AG09309 (cell line): ENCODE data around the gene ZCCHC8.
"Not testable (repeated sequence)": the region's sequence is repeated elsewhere in the genome, so short reads cannot be mapped to it uniquely, and the experiment has no call there.

Experiments
- DNase-seq: peaks from one replicate; pipeline ENCODE4 v3.0.0-alpha.2; 2010; ENCODE audit warnings: low read depth
- H3K4me3 ChIP-seq: 2 replicates; pipeline ENCODE4 v1.5.1; 2011; ENCODE audit warnings: mild to moderate bottlenecking, low read depth, low read length, moderate library complexity; ENCODE audit not compliant: control insufficient read depth
- TF ChIP-seq, protein P1 (sequence below): IDR thresholded peaks from 2 replicates; pipeline ENCODE4 v1.5.1; 2011; ENCODE audit warnings: mild to moderate bottlenecking, low read depth, low read length, inconsistent platforms; ENCODE audit not compliant: insufficient read depth, control insufficient read depth; ENCODE audit errors: missing control alignments

The ZCCHC8 gene

DNA sequence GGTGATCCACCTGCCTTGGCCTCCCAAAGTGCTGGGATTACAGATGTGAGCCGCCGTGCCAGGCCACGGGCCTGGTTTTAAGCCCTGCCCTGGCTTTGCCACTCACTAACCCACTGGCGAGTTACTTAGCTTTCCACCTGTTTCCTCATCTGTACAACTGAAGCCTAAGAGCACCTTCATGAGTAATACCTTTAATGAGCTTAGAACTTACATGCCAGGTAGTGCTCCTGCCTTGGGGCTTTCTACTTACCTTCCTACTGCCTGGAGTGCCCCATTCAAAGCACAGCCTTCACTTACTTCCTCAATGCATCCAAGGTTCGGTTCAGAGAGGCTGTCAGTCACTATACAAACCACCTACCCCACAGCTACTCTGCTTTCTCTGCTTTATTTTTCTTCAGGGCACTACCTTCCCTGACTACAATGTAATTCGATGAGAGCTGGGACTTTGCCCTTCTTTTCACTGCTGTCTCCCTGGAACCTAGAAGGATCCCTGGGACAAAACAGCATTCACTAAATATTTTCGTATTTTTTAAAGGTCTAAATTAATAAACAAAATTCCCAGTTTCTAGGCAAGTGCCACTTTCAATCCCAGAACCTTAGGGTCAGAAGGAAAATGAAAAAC is 13.8 kb downstream of the ZCCHC8 start:
- no peak for DNase-seq
- TF ChIP-seq, protein P1, sequence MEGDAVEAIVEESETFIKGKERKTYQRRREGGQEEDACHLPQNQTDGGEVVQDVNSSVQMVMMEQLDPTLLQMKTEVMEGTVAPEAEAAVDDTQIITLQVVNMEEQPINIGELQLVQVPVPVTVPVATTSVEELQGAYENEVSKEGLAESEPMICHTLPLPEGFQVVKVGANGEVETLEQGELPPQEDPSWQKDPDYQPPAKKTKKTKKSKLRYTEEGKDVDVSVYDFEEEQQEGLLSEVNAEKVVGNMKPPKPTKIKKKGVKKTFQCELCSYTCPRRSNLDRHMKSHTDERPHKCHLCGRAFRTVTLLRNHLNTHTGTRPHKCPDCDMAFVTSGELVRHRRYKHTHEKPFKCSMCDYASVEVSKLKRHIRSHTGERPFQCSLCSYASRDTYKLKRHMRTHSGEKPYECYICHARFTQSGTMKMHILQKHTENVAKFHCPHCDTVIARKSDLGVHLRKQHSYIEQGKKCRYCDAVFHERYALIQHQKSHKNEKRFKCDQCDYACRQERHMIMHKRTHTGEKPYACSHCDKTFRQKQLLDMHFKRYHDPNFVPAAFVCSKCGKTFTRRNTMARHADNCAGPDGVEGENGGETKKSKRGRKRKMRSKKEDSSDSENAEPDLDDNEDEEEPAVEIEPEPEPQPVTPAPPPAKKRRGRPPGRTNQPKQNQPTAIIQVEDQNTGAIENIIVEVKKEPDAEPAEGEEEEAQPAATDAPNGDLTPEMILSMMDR, result no peak
- H3K4me3 ChIP-seq, result no peak overlapping the region

DNA sequence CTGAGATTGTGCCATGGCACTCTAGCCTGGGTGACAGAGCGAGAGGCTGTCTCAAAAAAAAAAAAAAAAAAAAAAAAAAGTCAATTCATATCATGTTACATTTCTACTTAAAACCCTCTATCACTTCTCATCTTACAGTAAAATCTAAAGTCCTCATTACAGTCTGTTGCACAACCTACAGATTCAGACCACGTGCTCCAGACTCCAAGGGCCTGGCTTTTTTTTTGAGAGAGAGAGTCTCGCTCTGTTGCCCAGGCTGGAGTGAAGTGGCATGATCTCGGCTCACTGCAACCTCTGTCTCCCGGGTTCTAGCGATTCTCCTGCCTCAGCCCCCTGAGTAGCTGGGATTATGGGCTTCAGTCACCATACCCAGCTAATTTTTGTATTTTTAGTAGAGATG is 14.4 kb downstream of the ZCCHC8 start:
- DNase-seq, H3K4me3 ChIP-seq: not testable (repeated sequence)

DNA sequence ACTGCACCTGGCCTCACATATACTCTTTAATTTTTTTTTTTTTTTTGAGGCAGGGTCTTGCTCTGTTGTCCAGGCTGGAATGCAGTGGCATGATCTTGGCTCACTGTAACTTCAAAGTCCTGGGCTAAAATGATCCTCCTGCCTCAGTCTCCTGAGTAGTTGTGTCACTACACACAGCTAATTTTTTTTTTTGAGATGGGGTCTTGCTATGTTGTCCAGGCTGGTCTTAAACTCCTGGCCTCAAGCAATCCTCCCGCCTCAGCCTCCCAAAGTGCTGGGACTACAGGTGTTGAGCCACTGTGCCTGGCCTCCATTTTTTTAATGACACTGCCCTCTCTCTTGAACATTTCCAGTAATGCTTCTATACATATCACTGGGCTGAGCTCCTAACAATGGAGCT is 16.3 kb downstream of the ZCCHC8 start:
- not testable (repeated sequence) for H3K4me3 ChIP-seq, DNase-seq

DNA sequence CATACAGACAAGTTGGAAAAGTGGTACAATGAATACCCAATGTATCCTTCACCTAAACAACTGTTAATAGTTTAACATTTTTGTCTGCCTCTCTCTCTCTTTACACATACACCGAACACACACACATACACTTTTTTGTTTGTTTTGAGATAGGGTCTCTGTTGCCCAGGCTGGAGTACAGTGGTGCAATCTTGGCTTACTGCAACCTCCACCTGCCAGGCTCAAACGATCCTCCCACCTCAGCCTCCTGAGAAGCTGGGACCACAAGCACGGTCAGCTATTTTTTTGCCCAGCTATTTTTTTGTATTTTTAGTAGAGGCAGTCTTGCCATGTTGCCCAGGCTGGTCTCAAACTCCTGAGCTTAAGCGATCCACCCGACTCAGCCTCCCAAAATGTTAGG is 16.8 kb downstream of the ZCCHC8 start:
- no peak for DNase-seq
- TF ChIP-seq, protein P1, result no peak
- no peak overlapping the region for H3K4me3 ChIP-seq

DNA sequence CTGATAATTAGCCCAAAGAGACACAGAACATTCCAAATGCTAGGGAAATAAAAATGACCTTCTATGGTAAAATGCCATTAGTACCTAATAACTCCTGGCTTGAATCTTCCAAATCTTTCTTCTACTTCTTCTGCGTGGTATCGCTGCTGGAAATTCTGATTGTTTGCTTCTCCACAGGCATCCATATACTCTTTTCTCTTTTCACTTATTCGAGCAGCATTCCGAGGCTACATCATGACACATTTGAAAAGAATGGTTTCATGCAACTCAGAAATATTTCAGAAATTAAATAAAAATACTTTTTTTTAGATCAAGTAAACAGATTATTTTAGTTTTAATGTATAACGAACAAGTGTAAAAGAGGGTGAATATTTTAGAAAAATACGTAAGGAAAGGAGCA is 18.9 kb downstream of the ZCCHC8 start:
- TF ChIP-seq, protein P1, result no peak
- DNase-seq, result no peak
- H3K4me3 ChIP-seq, result no peak overlapping the region

DNA sequence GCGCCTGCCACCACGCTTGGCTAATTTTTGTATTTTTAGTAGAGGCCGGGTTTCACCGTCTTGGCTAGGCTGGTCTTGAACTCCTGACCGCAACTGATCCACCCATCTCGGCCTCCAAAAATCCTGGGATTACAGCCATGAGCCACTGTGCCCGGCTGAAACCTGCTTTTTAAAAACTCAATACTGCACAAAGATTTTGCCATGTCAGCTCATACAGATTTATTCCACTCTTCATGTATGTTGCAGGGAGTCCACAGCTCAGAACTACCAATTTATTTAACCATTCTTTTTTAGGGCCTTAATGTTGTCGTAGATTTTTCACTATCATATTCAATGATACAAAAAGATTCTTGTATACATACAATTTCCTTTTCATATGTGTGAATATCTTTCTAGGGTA is 20.0 kb downstream of the ZCCHC8 start:
- no peak overlapping the region for H3K4me3 ChIP-seq
- DNase-seq, result no peak

DNA sequence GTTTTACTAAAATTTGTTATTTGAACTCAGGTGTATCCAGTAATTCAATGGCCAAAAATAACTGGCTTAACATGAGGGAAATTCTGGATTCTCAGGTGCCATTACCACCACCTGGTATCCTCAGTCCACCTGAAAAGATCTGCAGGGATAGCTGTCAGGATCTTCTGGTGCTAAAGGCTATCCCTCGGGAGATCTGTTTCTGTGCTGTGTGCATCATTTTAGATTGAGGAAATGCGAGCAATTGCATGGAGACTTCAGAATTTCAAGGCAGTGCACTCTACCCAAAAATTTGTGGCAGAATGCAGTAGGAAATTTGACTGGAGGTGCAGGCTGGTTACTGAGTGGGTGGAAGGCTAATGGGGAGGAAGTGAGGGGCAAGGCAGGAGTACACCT is 26.4 kb downstream of the ZCCHC8 start:
- no peak for DNase-seq
- TF ChIP-seq, protein P1, result no peak
- no peak overlapping the region for H3K4me3 ChIP-seq

More for the DNA sequence above, 20.0 kb downstream of the ZCCHC8 start:
- TF ChIP-seq, protein P1, result no peak
